Fibroblast of lung (primary cell): ENCODE results near the gene SOAT1.

Source experiments
- CTCF ChIP-seq, 2 donors: IDR thresholded peaks in 1 of 2; conservative IDR thresholded peaks in 1 of 2; 1 replicate in 1 of 2; 2 replicates in 1 of 2; pipeline ENCODE4 v1.5.1; 2011 to 2012; ENCODE audit warnings: low read length in 2 of 2, control low read depth in 1 of 2, inconsistent platforms in 1 of 2, low read depth in 1 of 2, mild to moderate bottlenecking in 1 of 2
- EZH2 ChIP-seq: IDR thresholded peaks from 2 replicates; pipeline ENCODE4 v1.5.1; 2012; ENCODE audit warnings: low read length, control low read depth, mild to moderate bottlenecking; ENCODE audit errors: missing control alignments

GRCh38 chr1:179253286-179253972 lies 40.2 kb upstream of the SOAT1 start:
- no peak for TF ChIP-seq CTCF (conservative IDR thresholded peaks at IDR 0.05 in 1 of 2, IDR thresholded peaks at IDR 0.05 in 1 of 2; ENCODE audit: low read depth in 1 of 2, low read length in 2 of 2)
- TF ChIP-seq EZH2 = no peak
